ENCODE measurements around the gene TMEM184A.

- TF ChIP-seq POLR2A (IDR thresholded peaks at IDR 0.05) = no peak
- no peak for TF ChIP-seq CTCF (IDR thresholded peaks at IDR 0.05)
- TF ChIP-seq POLR2AphosphoS5 (IDR thresholded peaks at IDR 0.05) = peak in 1 of 3 donors; percentile 10
- no peak for TF ChIP-seq EP300 (IDR thresholded peaks at IDR 0.05)
Observed at GRCh38 chr7:1567896-1568510, 12.0 kb upstream of the TMEM184A start.
